HG03575 (cell line): ENCODE data around the gene KSR2.
"Not testable (repeated sequence)": the region's sequence is repeated elsewhere in the genome, so short reads cannot be mapped to it uniquely, and the experiment has no call there.

Source experiments
- ATAC-seq: cut with Tn5 transposase; IDR thresholded peaks from one replicate; pipeline ENCODE4 v1.9.1; 2021; ENCODE audit not compliant: unreplicated experiment, insufficient number of reproducible peaks, low FRiP score; ENCODE audit errors: extremely low read depth

KSR2 gene

GRCh38 chr12:117968826-117969659, at the start of gene KSR2:
TSS of gene KSR2 (minus strand) at chr12:117968990. CDS start at chr12:117968255, 735 bp downstream.
- no peak for ATAC-seq

- ATAC-seq, result no peak
Measured at GRCh38 chr12:118017926-118018325, 49.1 kb upstream of the KSR2 start.

- no peak for ATAC-seq
Measured at GRCh38 chr12:118016424-118017264, 47.9 kb upstream of the KSR2 start, which contains the start of gene RFC5. TSS of gene RFC5 (plus strand) at chr12:118016703. CDS start at chr12:118016828, 125 bp downstream.

- no peak for ATAC-seq
Measured at GRCh38 chr12:118015944-118016343, 47.2 kb upstream of the KSR2 start.

- ATAC-seq, result no peak
Measured at GRCh38 chr12:118015306-118015705, 46.5 kb upstream of the KSR2 start.

GRCh38 chr12:118013283-118013682, 44.5 kb upstream of the KSR2 start:
- no peak for ATAC-seq

GRCh38 chr12:118011961-118012360, 43.2 kb upstream of the KSR2 start:
- ATAC-seq, result no peak

- no peak for ATAC-seq
Measured at GRCh38 chr12:118011377-118011776, 42.6 kb upstream of the KSR2 start.

- ATAC-seq, result no peak
Measured at GRCh38 chr12:118010903-118011302, 42.1 kb upstream of the KSR2 start.

GRCh38 chr12:117999806-118000205, 31.0 kb upstream of the KSR2 start:
- not testable (repeated sequence) for ATAC-seq

- ATAC-seq, result no peak
Measured at GRCh38 chr12:117998719-117999118, 29.9 kb upstream of the KSR2 start.

- ATAC-seq, result no peak
Measured at GRCh38 chr12:117994551-117995438, 26.0 kb upstream of the KSR2 start.

- no peak for ATAC-seq
Measured at GRCh38 chr12:117986705-117987469, 18.1 kb upstream of the KSR2 start.

- ATAC-seq, result no peak
Measured at GRCh38 chr12:117985182-117985581, 16.4 kb upstream of the KSR2 start.

- ATAC-seq, result no peak
Measured at GRCh38 chr12:117981267-117981666, 12.5 kb upstream of the KSR2 start.

GRCh38 chr12:117980616-117981015, 11.8 kb upstream of the KSR2 start:
- ATAC-seq, result no peak

- no peak for ATAC-seq
Measured at GRCh38 chr12:117977373-117977772, 8.6 kb upstream of the KSR2 start.

- ATAC-seq, result no peak
Measured at GRCh38 chr12:117975006-117975405, 6.2 kb upstream of the KSR2 start.
